Sigmoid colon (tissue), 7 donors: Measurements from ENCODE around the gene SMAD9. TPM values are rescaled to one million over a fixed set of nuclear protein-coding genes. Genes with fewer than 3 reads are reported as not detected.

ENCODE experiments used
- DNase-seq: peaks from one replicate; pipeline ENCODE4 v3.0.0-alpha.2; 2019
- H3K27ac ChIP-seq, 4 donors: fragments of 200-600 bp; sonication (generic); one replicate each; pipeline ENCODE4 v1.5.1; 2016 to 2019; ENCODE audit warnings: mild to moderate bottlenecking in 1 of 4
- H3K27me3 ChIP-seq, 3 donors: fragments of 200-600 bp; sonication (generic); one replicate each; pipeline ENCODE4 v1.5.1; 2019; ENCODE audit warnings: mild to moderate bottlenecking in 1 of 3
- H3K36me3 ChIP-seq, 4 donors: fragments of 200-600 bp; sonication (generic); one replicate each; pipeline ENCODE4 v1.5.1; 2016 to 2019
- H3K4me1 ChIP-seq, 4 donors: fragments of 200-600 bp; sonication (generic); one replicate each; pipeline ENCODE4 v1.5.1; 2017 to 2019
- H3K4me3 ChIP-seq, 4 donors: fragments of 200-600 bp; sonication (generic); one replicate each; pipeline ENCODE4 v1.5.1; 2017 to 2019; ENCODE audit warnings: mild to moderate bottlenecking in 2 of 4, moderate library complexity in 1 of 4
- H3K9me3 ChIP-seq, 4 donors: fragments of 200-600 bp in 3 of 4; sonication (generic) in 3 of 4; one replicate each; pipeline versions ENCODE4 v1.5.1 to v1.6.1; 2013 to 2019
- EP300 ChIP-seq, 4 donors: sonication (generic); formaldehyde crosslinking; IDR thresholded peaks; one replicate each; pipeline ENCODE4 v1.6.1; 2017; ENCODE audit warnings: antibody characterized with exemption in 4 of 4
- POLR2A ChIP-seq, 2 donors: fragments of 450-650 bp; IDR thresholded peaks; one replicate each; pipeline ENCODE4 v1.6.1; 2016; ENCODE audit warnings: antibody characterized with exemption in 2 of 2, mild to moderate bottlenecking in 2 of 2, moderate library complexity in 2 of 2
- POLR2AphosphoS5 ChIP-seq, 4 donors: sonication (generic); formaldehyde crosslinking; IDR thresholded peaks; one replicate each; pipeline ENCODE4 v1.6.1; 2017; ENCODE audit warnings: antibody characterized with exemption in 4 of 4
- WGBS, 2 donors: extraction: QIAGEN DNeasy Blood & Tissue Kit; methylation state at CpG; one replicate each; pipeline ENCODE4 v1.1.7; 2013; 5-methylcytosine and 5-hydroxymethylcytosine counted together
- intact Hi-C: fragments of 100-400 bp; cut with DNase I; formaldehyde crosslinking; loops from one replicate; pipeline ENCODE4 v1.15.1; 2023
- polyA plus RNA-seq, 3 donors: library from polyadenylated mRNA; stranded (reverse); fragments of 200-250 nt; gene quantifications; one replicate each; pipeline ENCODE4 v1.2.3, GENCODE V29; 2013
- total RNA-seq, 4 donors: library from RNA; depleted of rRNA; stranded (reverse); fragments of >200 nt; gene quantifications; one replicate each; pipeline ENCODE4 v1.1.0, GENCODE V29; 2016
- TF ChIP-seq, protein P1 (sequence below), 4 experiments: fragments of 450-650 bp in 3 of 4; fragments of 200-600 bp in 1 of 4; IDR thresholded peaks; one replicate each; pipeline ENCODE4 v1.5.1; 2016 to 2019; ENCODE audit warnings: antibody characterized with exemption in 4 of 4, mild to moderate bottlenecking in 3 of 4, moderate library complexity in 2 of 4
- donor health status: healthy with polysubstance abuse.
- donor health status: Bipolar disorder and iron deficiency.
- donor health status: healthy.

SMAD9 gene
- total and polyA plus RNA-seq, 7 donors, result 1.2 to 33.3 (median 21.7) TPM

DNA sequence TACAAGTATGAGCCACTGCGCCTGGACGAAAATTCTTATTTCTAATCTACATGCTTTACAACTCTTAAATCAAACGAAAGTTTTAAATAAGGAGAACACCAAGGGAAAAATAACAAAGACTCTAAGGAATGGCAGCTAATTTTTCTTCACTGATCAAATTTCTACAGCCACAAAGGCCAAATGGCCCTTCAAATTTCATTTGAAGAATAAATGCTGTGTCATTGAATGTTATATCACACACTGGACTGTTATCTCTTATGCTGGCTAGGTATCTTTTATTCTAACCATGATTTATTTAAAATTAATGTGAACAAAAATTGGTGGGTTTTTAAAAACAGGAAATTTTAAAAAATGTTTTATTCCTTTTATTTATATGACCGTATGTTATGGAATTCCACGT lies 14.1 kb downstream of the SMAD9 start:
- WGBS, 2 donors, result 90 to 91% methylated on average over 5 of the region's 5 CpGs
- no peak for TF ChIP-seq POLR2A (IDR thresholded peaks at IDR 0.05)
- no peak for TF ChIP-seq POLR2AphosphoS5 (IDR thresholded peaks at IDR 0.05)
- TF ChIP-seq, protein P1, sequence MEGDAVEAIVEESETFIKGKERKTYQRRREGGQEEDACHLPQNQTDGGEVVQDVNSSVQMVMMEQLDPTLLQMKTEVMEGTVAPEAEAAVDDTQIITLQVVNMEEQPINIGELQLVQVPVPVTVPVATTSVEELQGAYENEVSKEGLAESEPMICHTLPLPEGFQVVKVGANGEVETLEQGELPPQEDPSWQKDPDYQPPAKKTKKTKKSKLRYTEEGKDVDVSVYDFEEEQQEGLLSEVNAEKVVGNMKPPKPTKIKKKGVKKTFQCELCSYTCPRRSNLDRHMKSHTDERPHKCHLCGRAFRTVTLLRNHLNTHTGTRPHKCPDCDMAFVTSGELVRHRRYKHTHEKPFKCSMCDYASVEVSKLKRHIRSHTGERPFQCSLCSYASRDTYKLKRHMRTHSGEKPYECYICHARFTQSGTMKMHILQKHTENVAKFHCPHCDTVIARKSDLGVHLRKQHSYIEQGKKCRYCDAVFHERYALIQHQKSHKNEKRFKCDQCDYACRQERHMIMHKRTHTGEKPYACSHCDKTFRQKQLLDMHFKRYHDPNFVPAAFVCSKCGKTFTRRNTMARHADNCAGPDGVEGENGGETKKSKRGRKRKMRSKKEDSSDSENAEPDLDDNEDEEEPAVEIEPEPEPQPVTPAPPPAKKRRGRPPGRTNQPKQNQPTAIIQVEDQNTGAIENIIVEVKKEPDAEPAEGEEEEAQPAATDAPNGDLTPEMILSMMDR (IDR thresholded peaks at IDR 0.05), result no peak
- no peak for TF ChIP-seq EP300 (IDR thresholded peaks at IDR 0.05)
- H3K36me3 ChIP-seq, result no peaks in the 10 kb centered on the region
- no peaks in the 10 kb centered on the region for H3K27me3 ChIP-seq
- no peaks in the 10 kb centered on the region for H3K9me3 ChIP-seq
- no peak overlapping the region for H3K27ac ChIP-seq
- intact Hi-C loops, result no loop called here
- H3K4me1 ChIP-seq, result no peaks in the 10 kb centered on the region
- DNase-seq, result no peak
- no peak overlapping the region for H3K4me3 ChIP-seq

DNA sequence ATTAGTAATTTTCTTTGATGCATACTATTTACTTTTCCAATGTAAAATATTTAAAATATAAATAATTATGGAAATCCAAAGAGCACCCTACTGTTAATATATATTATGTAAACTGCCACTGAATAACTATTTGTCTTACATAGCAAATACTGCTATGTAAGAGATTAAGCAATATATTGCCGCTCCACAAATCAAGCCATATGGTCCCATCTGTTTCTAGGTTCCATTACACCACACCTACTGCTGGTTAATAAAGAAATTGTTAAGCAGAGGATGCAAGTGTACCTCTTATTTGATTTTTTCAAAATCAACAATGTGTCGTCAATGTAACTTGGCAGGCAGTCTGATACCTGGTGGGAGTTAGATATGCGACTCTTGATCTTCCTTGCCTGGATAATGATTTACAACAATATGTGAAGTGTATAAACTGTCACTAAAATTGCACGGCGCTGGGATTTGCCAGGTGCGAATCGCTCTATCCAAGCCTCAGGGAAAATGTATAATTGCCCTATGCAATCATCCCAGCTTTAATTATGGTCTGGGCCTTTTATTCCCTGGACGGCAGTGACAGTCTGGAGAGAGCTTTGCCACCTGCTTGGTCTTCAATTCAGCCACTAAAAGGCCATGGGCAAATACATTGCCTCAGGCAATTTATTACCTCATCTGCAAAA lies 16.0 kb downstream of the SMAD9 start:
- whole genome bisulfite sequencing, 2 donors, result 13 to 66% methylated on average over 8 of the region's 8 CpGs
- no peaks in the 10 kb centered on the region for H3K4me1 ChIP-seq
- H3K27me3 ChIP-seq, result no peaks in the 10 kb centered on the region
- H3K9me3 ChIP-seq, result peaks cover 0 to under 1% (median 0%) of the 10 kb centered on the region in 4 donors
- H3K27ac ChIP-seq, result no peak overlapping the region
- DNase-seq, result no peak
- TF ChIP-seq EP300 (IDR thresholded peaks at IDR 0.05) (no peak), POLR2A (IDR thresholded peaks at IDR 0.05) (no peak), POLR2AphosphoS5 (IDR thresholded peaks at IDR 0.05) (no peak)
- TF ChIP-seq, protein P1 (IDR thresholded peaks at IDR 0.05), result no peak
- intact Hi-C loops, result no loop called here
- no peaks in the 10 kb centered on the region for H3K36me3 ChIP-seq
- no peak overlapping the region for H3K4me3 ChIP-seq

DNA sequence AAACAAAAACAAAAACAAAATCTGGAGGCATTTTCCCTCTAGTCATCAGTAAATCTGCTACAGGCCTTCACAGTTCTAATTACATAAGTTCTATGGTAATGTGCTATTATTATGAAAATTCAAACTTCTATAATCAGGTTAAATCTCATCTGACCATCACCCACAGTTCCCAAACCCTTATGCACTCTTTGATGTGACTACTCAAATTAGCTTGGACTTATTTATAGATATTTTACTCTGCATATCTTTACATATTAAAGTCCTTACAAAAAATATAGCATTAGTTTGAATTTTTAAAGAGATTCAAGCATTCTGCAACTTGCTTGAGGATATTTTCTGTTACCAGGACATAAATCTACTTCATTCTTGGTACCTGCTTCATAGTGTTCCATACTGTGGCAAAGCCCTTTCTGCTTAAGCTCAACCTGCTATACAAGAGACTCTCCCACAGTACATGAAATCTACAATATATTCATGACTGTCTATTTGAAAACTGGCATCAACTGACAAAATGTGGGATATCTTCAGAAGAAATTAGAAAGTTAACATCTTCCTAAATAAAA lies 22.9 kb downstream of the SMAD9 start:
- DNase-seq, result no peak
- Histone ChIP-seq H3K9me3 (peaks cover 0 to 3% (median 0%) of the 10 kb centered on the region in 4 donors), H3K4me3 (no peak overlapping the region), H3K4me1 (peaks cover 0 to 3% (median 1%) of the 10 kb centered on the region in 4 donors), H3K36me3 (no peaks in the 10 kb centered on the region), H3K27me3 (no peaks in the 10 kb centered on the region), H3K27ac (no peak overlapping the region)
- no peak for TF ChIP-seq EP300 (IDR thresholded peaks at IDR 0.05)
- no peak for TF ChIP-seq POLR2A (IDR thresholded peaks at IDR 0.05)
- TF ChIP-seq, protein P1 (IDR thresholded peaks at IDR 0.05), result no peak
- TF ChIP-seq POLR2AphosphoS5 (IDR thresholded peaks at IDR 0.05), result no peak
- intact Hi-C loops, result no loop called here

DNA sequence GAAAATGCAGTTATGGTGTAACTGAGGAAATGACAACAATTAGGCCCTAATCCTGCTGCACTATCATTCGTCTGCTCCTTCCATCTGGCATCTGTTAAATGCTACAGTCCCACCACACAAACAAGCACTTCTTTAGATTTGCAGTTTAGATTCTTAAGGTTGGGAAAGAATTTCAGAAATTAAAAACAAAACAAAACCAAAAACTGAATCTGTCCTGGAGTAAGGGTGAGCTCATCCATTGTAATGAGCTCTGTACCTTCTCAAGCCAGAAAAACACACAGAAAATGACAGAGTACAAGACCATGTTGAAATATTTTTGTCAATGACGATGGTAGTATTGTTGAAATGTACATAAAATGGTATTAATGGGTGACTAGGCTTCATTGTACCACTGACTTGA lies 28.3 kb downstream of the SMAD9 start:
- TF ChIP-seq EP300 (IDR thresholded peaks at IDR 0.05) (no peak), POLR2AphosphoS5 (IDR thresholded peaks at IDR 0.05) (peak in 1 of 4 donors; percentile 8)
- Histone ChIP-seq H3K36me3 (no peaks in the 10 kb centered on the region), H3K4me3 (no peak overlapping the region), H3K9me3 (no peaks in the 10 kb centered on the region), H3K4me1 (peaks cover 0 to 39% (median 23%) of the 10 kb centered on the region in 4 donors), H3K27ac (peak overlapping the region in 2 of 4 donors; percentile 52 to 68), H3K27me3 (no peaks in the 10 kb centered on the region)
- WGBS, 2 donors, result 77% methylated on average over 2 of the region's 2 CpGs
- no peak for DNase-seq
- intact Hi-C loops, result no loop called here

DNA sequence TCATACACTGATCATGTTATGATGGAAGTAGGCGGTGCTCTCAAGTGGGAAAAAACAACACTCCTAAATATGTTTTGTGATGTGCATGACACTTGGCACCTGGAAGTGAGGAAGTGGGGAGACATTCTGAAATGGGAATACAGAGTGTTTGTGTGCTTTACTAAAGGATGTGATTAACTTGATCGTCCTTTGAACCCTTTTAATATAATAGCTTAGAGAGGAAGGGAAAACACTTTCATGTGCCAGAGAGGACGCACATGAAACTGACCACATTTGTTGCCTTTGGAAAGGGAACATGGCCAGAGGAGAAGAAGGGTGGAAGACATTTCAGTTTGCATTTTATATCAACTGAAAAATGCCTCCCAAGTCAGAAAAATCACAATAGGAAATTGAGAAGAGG lies 31.4 kb downstream of the SMAD9 start:
- H3K4me1 ChIP-seq, result peaks cover 0 to 39% (median 23%) of the 10 kb centered on the region in 4 donors
- WGBS, 2 donors, result 63 to 74% methylated on average over 3 of the region's 3 CpGs
- TF ChIP-seq, protein P1 (IDR thresholded peaks at IDR 0.05), result no peak
- TF ChIP-seq EP300 (IDR thresholded peaks at IDR 0.05) (no peak), POLR2AphosphoS5 (IDR thresholded peaks at IDR 0.05) (no peak), POLR2A (IDR thresholded peaks at IDR 0.05) (no peak)

More for the DNA sequence above, 31.4 kb downstream of the SMAD9 start:
- no peak for DNase-seq
- intact Hi-C loops, result no loop called here
- H3K4me3 ChIP-seq, result no peak overlapping the region
- H3K27ac ChIP-seq, result peak overlapping the region in 2 of 4 donors; percentile 11 to 28
- H3K9me3 ChIP-seq, result no peaks in the 10 kb centered on the region
- H3K36me3 ChIP-seq, result no peaks in the 10 kb centered on the region
- no peaks in the 10 kb centered on the region for H3K27me3 ChIP-seq
